OCI-M2 (cell line): ENCODE results near the gene SKIDA1.

Experiments used
- DNase-seq: peaks from one replicate; lab custom pipeline; 2025; ENCODE audit not compliant: unreplicated experiment; lab: John Stamatoyannopoulos, UW

The SKIDA1 gene

DNA sequence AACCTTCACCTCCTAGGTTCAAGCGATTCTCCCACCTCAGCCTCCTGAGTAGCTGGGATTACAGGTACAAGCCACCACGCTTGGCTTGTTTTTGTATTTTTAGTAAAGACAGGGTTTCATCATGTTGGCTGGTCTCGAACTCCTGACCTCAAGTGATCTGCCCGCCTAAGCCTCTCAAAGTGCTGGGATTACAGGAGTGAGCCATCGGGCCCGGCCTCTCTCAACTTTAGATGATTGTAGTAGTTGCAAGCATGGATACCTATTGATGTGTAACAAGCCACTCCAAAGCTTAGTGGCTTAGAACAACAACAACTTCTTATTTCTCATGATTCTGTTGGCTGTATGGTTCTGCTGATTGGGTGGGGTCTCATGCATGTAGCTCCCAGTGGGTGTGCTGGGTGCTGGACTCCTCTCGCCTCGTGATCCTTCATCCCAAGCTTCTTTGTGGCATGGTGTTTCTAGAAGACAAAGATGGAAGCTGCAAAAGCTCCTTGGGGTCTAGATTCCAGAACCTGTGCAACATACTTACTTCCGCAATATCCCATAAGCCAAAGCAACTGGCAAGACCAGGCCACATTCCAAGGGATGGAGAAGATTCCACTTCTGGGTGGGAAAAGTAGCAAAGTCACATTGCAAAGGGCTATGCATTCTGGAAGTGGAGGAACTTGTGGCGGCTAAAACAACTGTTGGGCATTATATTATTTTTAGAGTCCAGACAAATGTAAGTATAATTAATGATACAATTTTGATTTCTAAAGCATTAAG is 37.9 kb downstream of the SKIDA1 start:
- no peak for DNase-seq

DNA sequence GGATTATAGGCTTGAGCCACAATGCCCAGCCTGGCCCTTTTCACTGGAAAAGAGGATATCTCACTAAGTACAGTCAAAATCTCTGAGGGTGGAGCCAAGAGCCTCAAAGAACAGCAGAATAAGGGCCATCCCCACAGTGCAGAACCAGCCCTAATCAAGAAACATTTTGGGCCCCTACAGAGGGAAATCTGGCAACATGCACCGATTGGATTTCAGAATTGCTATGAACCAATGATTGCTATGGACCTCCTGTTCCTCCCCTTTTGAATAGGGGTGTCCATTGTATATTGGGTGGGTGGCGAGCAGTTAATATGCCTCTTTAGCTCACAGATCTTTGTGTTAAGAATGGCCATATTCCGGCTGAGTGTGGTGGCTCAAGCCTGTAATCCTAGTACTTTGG is 42.7 kb downstream of the SKIDA1 start:
- no peak for DNase-seq

DNA sequence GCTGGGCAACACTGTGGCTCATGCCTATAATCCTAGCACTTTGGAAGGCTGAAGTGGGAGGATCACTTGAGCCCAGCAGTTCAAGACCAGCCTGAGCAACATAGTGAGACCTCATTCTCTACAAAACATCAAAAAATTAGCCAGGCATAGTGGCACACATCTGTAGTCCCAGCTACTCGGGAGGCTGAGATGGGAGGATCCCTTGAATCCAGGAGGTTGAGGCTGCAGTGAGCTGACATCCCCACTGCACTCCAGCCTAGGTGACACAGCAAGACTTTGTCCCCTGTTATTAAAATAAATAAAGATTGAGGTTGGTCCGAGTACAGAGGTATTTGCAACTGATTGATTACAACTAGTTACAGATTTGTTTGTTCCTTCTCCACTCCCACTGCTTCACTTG is 44.1 kb downstream of the SKIDA1 start:
- no peak for DNase-seq

DNA sequence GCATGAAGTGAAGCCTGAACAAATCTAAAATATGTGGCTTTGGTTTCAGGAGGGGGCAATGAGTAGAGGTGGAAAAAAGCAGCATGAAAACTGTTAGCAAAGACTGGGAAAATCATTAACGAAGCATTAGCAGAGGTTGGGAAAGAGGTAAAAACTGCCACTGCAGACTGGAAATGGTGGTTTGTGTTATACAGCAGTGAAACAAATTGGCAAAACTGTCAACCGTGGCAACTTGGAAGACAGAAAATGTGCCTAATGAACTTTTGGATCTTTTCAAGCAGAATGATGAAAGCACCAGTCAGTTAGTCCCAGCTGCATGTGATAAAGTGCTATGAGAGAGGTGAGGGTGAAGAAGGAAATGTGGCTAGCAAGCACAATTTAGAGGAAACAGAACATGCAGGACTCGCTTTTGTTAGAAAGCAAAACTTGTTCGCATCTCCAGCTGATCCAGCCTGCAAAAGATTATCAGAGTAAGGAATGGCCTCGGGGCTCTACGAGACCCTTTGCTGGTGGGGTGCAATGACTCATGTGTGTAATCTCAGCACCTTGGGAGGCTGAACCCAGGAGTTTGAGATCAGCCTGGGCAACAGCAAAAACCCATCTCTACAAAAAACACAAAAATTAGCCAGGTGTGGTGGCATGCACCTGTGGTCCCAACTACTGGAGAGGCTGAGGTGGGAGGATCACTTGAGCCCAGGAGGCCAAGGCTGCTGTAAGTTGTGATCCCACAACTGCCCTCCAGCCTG is 45.7 kb downstream of the SKIDA1 start:
- DNase-seq: no peak

DNA sequence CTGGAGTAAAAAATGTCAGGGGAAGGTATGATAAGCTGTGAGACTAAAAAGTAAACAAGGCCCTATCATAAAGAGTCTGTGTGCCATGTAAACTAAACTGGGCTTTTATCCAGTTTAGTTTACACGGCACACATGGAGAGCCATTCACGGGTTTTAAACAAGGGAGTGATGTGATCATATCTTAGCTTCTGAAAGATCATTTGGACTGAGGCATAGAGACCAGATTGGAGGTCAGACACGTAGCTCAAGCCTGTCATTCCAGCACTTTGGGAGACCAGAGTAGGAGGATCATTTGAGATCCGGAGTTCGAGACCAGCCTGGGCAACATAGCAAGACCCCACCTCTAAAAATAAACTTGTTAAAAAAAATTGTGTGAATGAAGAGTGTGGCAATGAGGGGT is 50.1 kb downstream of the SKIDA1 start:
- no peak for DNase-seq

DNA sequence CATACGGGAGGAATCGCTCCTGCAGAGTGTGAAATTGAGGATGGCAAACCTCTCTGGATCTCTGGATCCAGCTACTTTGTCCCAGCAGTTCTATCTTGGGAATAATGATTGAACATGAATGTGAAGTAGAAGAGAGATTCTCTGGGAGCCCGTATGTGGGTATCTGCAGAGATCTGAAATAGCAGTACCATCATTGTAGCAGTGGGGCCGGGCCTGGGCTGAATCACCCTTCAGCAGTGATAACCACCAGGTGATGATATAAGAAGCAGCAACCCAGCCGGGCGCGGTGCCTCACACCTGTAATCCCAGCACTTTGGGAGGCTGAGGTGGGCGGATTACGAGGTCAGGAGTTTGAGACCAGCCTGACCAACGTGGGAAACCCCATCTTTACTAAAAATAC is 51.9 kb downstream of the SKIDA1 start:
- no peak for DNase-seq

DNA sequence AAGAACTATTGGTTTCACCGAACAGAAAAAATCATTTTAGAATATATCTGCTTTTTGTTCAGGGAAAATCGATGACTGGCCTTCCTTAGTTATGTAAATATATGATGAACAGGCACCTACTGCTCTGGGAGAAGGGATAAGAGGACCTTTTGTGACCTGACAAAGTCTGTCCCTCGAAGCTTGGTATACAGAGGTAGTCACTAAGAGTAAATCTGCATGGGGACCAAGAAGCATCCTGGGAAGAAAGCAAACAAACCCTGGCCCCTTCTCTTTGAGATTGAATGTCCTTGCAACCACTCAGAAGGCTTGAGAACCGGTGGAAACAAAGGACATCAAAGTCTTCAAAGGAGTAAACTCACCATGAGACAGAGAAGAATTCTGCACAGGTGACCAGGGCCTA is 52.3 kb downstream of the SKIDA1 start:
- no peak for DNase-seq

DNA sequence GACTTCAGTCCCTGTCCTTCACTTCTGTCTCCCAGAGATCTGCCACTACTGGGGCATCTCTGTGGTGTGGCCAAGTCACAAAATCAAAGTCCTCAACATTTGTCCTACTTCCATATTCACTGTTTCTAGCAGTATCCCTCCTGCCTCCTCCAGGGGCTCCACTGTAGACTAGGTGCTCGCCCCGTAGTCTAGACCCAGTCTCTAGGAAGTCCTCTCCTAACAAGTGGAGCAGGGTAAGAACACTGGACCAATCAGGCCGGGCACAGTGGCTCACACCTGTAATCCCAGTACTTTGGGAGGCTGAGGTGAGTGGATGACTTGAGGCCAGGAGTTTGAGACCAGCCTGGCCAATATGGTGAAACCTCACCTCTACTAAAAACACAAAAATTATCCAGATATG is 57.4 kb downstream of the SKIDA1 start:
- no peak for DNase-seq

DNA sequence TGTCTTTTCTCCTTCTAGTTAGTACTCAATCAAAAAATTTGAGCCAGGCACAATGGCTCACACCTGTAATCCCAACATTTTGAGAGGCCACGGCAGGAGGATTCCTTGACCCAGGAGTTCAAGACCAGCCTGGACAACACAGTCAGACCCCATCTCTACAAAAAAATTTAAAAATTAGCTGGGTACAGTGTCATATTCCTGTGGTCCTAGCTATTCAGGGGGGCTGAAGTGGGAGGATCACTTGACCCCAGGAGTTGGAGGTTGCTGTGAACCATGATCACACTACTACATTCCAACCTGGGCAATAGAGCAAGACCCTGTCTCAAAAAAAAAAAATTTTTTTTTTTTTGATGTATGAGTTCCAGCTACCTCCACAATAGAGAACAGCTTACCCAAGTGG is 57.8 kb downstream of the SKIDA1 start:
- no peak for DNase-seq

DNA sequence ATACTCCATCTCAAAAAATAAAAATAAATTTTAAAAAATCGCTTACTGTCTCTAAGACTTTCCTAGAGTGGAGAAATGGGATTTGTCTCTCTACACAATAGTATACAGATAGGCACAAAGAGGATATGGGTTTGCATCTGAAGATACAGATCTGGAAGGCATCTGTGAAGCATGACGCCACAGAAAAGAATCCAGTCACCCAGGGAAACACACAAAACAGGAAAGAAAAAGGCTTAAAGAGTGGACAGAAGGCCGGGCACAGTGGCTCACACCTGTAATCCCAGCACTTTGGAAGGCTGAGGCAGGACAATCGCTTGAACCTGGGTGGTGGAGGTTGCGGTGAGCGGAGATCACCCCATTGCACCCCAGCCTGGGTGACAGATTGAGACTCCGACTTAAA is 61.3 kb downstream of the SKIDA1 start:
- no peak for DNase-seq
